T47D (cell line): ENCODE measurements around the gene ZNF669.

Experiments used
- DNase-seq, 2 experiments: peaks; one replicate each; pipeline versions ENCODE4 v3.0.0 to v3.0.0-alpha.2; 2011 to 2012; ENCODE audit warnings: low read depth in 1 of 2, low spot score in 1 of 2
- JUND ChIP-seq: IDR thresholded peaks from 2 replicates; pipeline ENCODE4 v1.6.1; 2012; ENCODE audit warnings: low read depth
- in situ Hi-C: cut with HindIII; loops from 2 replicates; pipeline ENCODE4 v1.10.0; 2016; ENCODE audit warnings: low sequenced_read_pairs, low pct_unique_long_range_greater_than_20kb

ZNF669 gene

DNA sequence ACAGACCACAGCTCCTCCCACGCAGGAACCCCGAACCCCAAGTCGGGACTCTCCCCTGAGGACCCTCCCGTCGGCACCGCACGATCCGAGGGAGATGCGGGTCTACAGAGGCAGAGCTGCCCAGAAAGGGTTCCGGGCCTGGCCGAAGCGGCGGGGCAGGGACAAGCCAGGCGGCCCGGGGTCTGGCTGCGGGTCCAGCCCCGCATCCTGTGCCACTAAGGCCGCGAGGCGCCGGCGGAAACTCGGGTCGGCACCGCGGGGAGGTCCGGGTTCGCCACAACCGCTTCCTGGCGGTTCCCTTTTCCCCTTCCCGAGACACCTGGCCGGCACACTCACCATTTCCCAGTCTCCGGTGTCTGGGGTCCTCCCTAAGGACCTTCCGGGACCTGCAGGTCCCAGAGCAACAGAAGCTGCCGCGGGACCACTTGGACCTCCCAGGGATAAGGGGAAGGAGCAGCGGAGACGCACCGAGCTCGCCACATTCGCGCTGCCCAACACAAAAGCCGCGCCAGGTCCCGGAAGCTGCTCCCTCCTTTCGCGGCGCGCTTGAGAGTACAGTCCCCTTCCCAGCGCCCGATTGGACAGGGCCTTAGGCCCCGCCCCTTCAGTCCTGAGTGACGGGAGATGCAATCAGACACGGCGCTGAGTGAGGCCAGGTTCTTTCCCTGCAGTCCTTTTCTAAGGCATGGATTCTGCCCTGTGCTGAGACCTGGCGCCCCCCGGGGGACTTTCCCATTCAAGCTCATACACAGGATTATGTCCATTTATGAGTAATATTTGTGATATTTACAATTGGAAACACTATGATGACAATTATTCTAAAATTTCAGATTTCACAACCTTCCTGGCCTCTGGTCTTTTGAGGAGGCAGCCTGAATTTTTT, 25.7 kb downstream of the ZNF669 start, which contains the start of gene ZNF670:
ZNF670 (minus strand) TSS at position 554 of the 883 bp plus-strand sequence; CDS start at position 339, 215 bp downstream.
- no peak for TF ChIP-seq JUND
- in situ Hi-C loops, result no loop called here
- peak; percentile 86 to 98 for DNase-seq

DNA sequence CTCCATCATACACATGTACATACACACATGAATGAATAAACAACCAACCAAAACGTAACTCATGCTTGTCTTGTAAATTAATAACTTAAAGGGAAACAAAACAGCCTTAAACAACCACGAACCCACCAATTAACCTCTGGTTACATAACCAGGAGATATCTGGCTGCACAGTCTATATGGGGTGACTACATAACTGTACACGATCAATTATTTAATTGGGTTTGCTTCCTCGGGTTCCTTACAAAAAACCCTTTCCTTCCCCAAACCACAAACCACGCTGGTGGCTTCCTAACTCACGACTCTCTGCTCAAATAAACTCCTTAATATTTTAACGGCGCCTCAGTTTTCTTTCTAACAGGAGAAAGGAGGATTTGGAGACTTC, 26.3 kb downstream of the ZNF669 start:
- TF ChIP-seq JUND, result no peak
- DNase-seq, result no peak
- in situ Hi-C loops, result no loop called here

DNA sequence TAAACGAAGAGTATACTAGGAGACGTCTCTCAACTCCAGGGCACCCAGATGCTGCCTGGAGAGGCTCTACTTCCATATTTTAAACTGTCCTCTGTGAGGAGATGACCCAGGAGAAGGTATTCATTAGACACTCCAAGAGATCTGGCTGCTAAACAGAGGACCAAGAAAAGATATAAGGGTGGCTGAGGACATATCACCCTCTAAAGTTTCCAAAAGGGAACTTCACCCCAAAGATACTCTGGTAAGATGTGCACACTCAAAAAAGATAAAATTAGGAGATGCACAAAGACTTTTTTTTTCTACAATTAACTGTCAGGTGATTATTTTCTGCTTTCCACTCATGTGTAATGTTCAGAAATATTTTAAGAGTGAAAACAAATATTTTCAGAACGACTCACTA, 26.9 kb downstream of the ZNF669 start:
- no peak for TF ChIP-seq JUND
- in situ Hi-C loops, result no loop called here
- DNase-seq, result no peak

DNA sequence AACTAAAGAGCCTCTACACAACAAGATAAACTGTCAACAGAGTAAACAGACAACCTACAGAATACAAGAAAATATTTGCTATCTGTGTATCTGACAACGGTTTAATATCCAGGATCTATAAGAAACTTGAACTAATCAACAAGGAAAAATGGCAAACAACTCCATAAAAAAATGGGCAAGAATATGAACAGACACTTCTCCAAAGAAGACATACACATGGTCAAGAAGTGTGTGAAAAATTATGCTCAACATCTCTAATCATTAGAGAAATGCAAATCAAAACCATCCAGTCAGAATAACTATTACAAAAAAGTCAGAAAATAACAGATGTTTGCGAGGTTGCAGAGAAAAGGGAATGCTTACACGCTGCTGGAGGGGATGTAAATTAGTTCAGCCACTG, 33.5 kb downstream of the ZNF669 start:
- in situ Hi-C loops, result no loop called here
- no peak for DNase-seq
- TF ChIP-seq JUND, result no peak

DNA sequence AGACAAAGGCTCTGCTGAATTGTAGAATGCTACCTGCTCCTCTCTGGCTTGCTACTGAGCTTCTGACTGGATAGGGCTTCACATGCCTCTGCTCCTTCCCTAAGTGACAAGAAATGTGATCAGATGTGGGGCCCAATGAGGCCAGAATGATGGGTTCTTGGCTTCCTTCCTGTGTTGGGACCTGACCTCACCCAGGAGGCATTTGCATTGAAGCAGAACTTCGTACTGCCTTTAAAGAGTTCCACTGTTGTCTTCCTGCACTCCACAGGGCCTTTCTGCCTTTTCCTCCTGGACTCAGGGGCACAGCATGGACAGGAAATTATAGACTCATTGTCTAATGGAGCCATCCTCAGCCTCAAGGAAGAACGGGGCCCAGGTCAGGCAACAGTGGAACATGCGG, 39.9 kb downstream of the ZNF669 start:
- in situ Hi-C loops, result no loop called here
- no peak for DNase-seq
- TF ChIP-seq JUND, result no peak

DNA sequence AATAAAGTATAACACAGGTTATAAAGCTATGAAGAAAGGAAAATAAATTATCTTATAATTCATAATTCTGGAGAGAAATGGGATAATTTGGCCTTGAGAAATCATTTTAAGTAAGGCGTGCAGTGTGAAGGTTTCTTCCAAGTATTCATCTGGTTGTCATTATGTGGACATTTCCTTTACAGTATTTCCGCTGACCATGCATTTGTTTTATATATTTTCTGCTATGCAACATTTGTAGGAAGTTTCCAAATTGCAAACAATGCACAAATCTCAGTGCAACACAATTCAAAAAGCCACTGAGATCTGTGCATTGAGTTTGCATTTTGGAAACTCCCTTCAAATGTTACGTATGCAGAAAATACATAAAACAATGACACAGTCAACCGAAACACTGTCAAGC, 43.4 kb downstream of the ZNF669 start:
- no peak for TF ChIP-seq JUND
- DNase-seq, result no peak
- in situ Hi-C loops, result no loop called here

DNA sequence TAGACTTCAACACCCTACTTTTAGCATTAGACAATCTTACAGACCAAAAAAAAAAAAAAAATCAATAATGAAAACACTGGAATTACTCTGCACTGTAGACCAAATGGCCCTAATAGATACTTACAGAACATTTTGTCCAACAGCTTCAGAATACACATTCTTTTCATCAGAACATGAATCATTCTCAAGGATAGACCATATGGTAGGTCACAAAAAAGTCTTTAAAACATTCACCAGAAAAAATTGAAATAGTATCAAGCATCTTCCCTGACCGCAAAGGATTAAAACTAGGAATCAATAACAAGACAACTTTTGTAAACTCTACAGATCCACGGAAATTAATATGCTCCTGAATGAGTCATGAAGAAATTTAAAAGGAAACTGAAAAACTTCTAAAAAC, 48.1 kb downstream of the ZNF669 start:
- TF ChIP-seq JUND, result no peak
- in situ Hi-C loops, result no loop called here
- DNase-seq, result no peak

DNA sequence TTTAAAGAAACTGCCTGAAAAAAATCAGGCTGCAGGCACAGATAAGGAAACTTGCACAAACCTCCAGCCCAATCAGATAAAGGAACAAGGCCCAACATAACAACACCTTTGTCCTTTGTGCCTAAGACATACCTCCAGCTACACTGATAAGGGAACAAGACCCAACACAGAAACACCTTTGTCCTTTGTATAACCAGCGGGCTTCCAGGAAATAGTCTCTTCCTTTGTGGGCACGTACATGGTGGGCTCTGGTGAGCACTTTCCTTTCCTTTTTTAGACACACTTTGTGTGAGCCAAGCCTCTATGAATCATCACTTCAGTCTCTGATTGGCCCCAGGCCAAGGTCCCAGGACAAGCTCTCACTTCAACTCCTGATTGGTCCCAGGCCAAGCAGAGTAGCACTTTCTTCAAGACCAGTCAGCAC, 49.2 kb downstream of the ZNF669 start:
- TF ChIP-seq JUND, result no peak
- no peak for DNase-seq
- in situ Hi-C loops, result no loop called here
